HG03442 (cell line): ENCODE results near the gene FKBP1B.
"Not testable (repeated sequence)": the region's sequence is repeated elsewhere in the genome, so short reads cannot be mapped to it uniquely, and the experiment has no call there.

ENCODE experiments used
- ATAC-seq: cut with Tn5 transposase; IDR thresholded peaks from one replicate; pipeline ENCODE4 v1.9.1; 2021; ENCODE audit warnings: mild to moderate bottlenecking, moderate library complexity; ENCODE audit not compliant: unreplicated experiment

The FKBP1B gene

GRCh38 chr2:24058564-24059271, 9.2 kb downstream of the FKBP1B start:
- no peak for ATAC-seq

GRCh38 chr2:24065341-24065740, 15.8 kb downstream of the FKBP1B start:
- ATAC-seq = no peak

GRCh38 chr2:24072259-24072658, 22.7 kb downstream of the FKBP1B start:
- ATAC-seq = no peak

DNA sequence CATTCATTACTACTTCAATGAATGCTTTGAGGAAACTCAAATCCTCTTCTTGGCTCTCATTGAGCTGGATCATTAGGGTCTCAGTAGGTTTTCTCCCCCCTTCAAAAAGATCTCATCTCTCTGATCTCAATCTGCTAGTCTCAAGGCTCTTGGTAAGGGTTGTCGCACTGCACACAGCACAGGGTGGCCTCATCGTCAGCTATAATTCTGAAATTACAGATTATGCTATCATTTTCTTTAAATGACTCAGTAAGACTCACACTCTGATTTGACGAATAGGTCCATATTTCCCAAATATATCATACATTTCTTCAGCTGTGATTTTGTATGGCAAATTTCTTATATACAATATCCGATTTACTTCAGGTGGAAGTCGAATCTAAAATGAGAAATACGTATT, 24.3 kb downstream of the FKBP1B start:
- no peak for ATAC-seq

GRCh38 chr2:24075259-24075658, 25.7 kb downstream of the FKBP1B start:
- no peak for ATAC-seq

- ATAC-seq = peak; percentile 95
Observed at GRCh38 chr2:24075915-24076848, 26.6 kb downstream of the FKBP1B start, which contains the start of gene SF3B6. Gene SF3B6, minus strand, starts transcription at chr2:24076326. Its CDS starts 97 bp downstream, at chr2:24076229.

DNA sequence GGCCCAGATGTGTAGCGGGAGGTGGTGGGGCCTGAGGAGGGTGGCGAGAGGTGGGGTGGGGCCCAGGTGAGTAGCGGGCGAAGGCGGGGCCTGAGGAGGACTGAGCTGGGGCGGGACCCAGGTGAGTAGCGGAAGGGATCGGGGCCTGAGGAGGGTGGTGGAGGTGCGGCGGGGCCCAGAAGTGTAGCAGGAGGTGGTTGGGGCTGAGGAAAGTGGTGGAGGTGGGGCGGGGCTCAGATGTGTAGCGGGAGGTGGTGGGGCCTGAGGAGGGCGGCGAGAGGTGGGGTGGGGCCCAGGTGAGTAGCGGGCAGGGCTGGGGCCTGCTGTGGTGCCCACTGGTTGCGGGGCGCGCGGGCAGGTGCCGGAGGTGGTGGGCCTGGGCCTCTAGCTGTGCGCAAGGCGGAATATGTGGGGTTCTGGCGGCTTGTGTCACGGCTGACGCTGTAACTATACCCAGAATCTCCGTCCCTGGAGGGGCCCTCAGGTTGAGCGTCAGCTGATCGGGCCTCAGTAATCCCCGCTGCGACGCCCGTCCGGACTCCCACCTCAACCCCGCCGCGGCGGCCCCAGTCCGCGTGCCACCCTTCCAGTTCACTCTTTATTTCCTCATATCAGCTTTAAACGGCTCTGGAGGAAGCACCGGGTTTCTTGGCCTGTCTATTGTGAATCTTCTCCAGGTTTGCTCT, 27.5 kb downstream of the FKBP1B start:
- ATAC-seq = peak; percentile 5

DNA sequence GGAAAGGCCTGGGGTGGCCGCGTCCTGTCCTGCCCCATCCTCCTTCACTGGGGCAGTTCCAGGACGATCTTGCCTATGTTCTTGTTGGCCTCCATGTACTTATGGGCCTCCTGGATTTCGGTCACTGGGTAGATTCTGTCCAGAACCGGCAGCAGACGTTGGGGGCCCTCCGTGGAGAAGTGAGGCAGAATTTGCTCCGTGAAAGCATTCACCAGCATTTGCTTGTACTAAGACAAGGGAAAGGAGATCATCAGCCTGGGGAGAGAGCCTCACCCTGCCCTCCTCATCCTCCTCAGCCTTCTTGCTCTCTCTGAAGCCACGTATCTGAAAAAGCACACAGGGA, 28.0 kb downstream of the FKBP1B start:
- no peak for ATAC-seq

DNA sequence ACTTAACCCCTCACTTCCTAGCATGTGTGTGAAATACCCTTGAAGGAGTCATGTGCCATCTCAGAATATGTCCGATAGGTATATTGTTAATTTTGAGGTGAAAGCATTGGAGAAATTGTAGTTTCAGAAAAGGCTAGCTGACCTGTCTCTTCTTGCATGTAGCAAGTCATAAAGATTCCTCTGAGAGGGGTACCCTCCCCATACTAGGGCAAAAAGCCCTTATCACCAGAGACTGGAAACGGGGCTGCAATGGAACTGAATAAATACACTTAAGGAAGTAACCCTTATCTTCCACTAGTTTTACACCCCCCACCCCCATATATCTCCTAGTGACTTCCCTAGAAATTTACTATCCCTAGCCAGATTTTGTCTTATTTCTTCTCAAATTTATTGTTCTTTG, 28.3 kb downstream of the FKBP1B start:
- ATAC-seq = no peak

- ATAC-seq = no peak
Observed at GRCh38 chr2:24080701-24081100, 31.2 kb downstream of the FKBP1B start.

DNA sequence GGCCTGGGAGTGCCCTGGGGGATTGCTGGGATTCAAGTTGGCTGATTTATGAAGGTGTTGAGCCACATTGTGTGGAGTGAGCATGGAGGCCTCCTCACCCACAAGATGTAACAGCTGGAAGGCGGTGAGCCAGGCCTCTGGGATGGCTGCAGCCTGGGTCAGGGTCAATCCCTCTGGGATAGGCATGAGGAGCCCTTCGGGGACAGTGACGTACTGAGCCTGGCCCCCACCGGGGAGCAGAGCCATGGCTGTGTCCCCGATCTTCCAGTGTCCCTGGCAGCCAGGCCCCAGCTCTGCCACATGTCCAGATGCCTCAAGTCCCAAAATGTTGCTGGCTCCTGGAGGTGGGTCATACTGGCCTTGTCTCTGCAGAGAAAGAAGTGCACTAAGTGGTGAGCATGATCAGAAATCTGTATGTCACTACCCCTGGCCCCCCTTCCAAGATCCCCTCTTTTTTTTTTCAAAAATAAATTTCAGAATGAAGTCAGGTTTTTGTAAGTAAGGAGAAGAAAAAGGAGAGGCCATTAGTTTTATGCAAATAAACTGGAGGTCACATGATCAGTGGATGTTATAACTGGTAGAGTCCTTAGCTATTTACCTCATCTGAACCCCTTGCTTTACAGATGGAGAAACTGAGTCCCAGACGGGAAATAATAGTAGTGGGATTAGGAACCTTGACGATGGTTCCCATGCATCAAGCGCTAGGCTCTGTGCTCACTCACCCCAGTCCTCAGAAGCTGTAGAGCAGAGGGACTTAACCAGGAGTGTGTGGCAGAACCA, 33.4 kb downstream of the FKBP1B start:
- ATAC-seq = no peak

DNA sequence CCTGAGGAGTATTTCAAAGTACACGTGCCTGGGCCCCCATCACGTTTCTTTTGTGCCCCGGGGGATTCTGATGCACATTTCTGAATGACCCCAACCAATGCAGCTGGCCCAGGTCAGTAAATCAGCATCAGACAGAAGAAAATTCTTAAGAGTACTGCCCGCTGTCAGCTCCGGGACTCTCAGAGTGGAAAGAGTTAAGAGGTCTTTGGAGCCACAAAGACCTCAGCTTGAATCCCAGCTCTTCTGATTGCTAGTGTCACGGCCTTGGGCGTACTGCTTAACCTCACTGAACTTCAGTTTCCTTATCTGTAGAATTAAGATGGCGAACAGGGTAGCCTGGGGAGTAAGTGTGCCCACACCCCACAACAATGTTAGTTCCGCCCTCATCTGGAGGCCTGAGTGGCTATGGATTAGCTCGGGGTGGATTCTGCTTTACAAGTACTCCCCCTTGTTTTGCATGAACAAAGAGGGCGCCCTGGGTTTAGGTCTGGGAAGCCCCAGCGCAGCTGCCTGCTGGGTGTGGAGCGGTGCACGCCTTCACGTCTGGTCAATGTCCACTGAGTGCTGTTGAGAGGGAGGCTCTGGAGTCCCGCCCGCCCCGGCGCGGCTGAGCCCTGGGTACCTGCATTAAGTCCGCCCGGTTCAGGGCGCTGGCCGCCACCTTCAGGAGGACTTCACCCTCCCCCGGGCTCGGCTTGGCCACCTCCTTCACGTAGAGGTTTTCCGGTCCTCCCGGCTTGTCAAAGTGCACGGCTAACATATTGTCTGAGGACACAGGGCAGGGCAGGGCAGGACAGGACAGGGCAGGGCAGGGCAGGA, 34.2 kb downstream of the FKBP1B start:
- peak; percentile 84 for ATAC-seq

- ATAC-seq = peak; percentile 68
Observed at GRCh38 chr2:24084386-24085199, 35.1 kb downstream of the FKBP1B start, which contains the start of gene TP53I3. Gene TP53I3, minus strand, starts transcription at chr2:24084834. Its CDS starts 508 bp downstream, at chr2:24084326.

DNA sequence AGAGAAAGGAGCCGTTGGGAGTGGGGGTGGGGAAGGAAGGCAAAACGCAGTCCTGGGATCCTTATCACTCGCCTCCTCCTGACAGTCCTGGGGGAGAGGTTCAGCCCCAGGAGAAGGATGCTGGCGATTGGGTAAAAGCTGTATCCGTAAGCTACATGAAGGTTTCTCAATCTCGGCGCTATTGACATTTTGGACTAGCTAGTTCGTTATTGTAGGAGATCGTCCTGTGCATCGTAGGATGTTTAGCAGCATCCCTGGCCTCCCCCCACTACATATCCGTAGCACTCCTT, 35.6 kb downstream of the FKBP1B start:
- ATAC-seq = no peak

DNA sequence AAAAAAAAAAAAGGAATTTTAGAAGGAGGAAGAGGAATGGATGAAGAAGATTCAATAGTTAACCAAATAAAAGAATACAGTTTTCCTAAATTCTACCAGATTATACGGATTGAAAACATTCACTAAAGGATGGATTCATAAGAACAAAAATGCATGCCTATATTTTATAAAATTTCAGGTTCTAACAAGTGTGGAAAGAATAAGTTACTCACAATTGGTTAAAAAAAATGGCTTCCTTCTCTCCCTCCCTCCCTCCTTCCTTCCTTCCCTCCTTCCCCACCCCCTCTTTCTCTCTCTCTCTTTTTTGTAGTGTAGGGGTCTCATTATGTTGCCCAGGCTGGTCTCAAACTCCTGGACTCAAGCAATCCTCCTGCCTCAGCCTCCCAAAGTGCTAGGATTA, 36.7 kb downstream of the FKBP1B start:
- no peak for ATAC-seq

- ATAC-seq = no peak
Observed at GRCh38 chr2:24087032-24087431, 37.5 kb downstream of the FKBP1B start.

- no peak for ATAC-seq
Observed at GRCh38 chr2:24088821-24089359, 39.3 kb downstream of the FKBP1B start.

- ATAC-seq = not testable (repeated sequence)
Observed at GRCh38 chr2:24093270-24093669, 43.7 kb downstream of the FKBP1B start.

- not testable (repeated sequence) for ATAC-seq
Observed at GRCh38 chr2:24095171-24095677, 45.7 kb downstream of the FKBP1B start.
